ENCODE data around the gene ROBO1.

- TF ChIP-seq, protein P1, sequence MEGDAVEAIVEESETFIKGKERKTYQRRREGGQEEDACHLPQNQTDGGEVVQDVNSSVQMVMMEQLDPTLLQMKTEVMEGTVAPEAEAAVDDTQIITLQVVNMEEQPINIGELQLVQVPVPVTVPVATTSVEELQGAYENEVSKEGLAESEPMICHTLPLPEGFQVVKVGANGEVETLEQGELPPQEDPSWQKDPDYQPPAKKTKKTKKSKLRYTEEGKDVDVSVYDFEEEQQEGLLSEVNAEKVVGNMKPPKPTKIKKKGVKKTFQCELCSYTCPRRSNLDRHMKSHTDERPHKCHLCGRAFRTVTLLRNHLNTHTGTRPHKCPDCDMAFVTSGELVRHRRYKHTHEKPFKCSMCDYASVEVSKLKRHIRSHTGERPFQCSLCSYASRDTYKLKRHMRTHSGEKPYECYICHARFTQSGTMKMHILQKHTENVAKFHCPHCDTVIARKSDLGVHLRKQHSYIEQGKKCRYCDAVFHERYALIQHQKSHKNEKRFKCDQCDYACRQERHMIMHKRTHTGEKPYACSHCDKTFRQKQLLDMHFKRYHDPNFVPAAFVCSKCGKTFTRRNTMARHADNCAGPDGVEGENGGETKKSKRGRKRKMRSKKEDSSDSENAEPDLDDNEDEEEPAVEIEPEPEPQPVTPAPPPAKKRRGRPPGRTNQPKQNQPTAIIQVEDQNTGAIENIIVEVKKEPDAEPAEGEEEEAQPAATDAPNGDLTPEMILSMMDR (IDR thresholded peaks at IDR 0.05), result no peak
- TF ChIP-seq POLR2AphosphoS5 (IDR thresholded peaks at IDR 0.05; ENCODE audit: insufficient read depth in 1 of 2, low read depth in 1 of 2), result no peak
Observed at GRCh38 chr3:78856164-78856563, 911.6 kb downstream of the ROBO1 start.

Data from vagina (tissue), 2 donors.